OCI-LY3 (cell line): ENCODE data around the gene RUBCN.
"Not testable (repeated sequence)": the region's sequence is repeated elsewhere in the genome, so short reads cannot be mapped to it uniquely, and the experiment has no call there.

Experiments
- CTCF ChIP-seq: fragments of 200-600, 300-600 bp; sonication (generic); IDR thresholded peaks from 2 replicates; pipeline ENCODE4 v1.5.1; 2014; ENCODE audit warnings: antibody characterized with exemption, low read length, low read depth
- EZH2phosphoT487 ChIP-seq: fragments of 200-600 bp; shearing (Covaris generic); IDR thresholded peaks from 2 replicates; pipeline ENCODE4 v1.6.1; 2018; ENCODE audit warnings: antibody characterized with exemption, mixed run types, low read depth

DNA sequence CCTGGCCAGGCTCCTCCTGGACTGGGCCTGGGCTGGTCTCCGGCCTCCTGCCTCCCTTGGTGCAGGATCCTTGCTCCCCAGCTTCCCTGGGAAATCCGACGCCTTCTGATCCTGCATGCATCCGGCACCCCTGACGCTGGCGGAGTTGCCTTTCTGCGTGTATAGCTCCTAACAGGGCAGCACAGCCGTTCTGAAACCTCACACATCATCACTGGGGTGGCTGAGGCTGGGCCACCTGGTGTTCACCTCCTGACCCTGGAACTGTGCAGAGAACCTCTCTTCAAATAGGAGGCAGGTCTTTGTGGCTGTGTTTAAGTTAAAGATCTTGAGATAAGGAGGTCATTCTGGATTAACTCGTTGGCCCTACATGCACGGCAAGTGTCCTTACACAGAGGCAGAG, 77.6 kb downstream of the RUBCN start:
- TF ChIP-seq CTCF, EZH2phosphoT487: not testable (repeated sequence)
